ENCODE data around the gene HEXIM2. TPM values are rescaled to one million over a fixed set of nuclear protein-coding genes. Genes with fewer than 3 reads are reported as not detected.

Gene HEXIM2
- 12.6 to 18.6 TPM (median 18.0 TPM) in 5 replicates for total RNA-seq (2022; extraction: Qiagen RNA extraction; ENCODE audit: low read depth)

GRCh38 chr17:45161288-45162024 is at the start of gene HEXIM2:
HEXIM2 (plus strand) TSS chr17:45161875; CDS start chr17:45162794, 919 bp downstream.

GRCh38 chr17:45132320-45132571 is 29.4 kb upstream of the HEXIM2 start, which contains the start of gene PLCD3:
PLCD3 (minus strand) TSS chr17:45132515; CDS start chr17:45132410, 105 bp downstream.

GRCh38 chr17:45135192-45135977 is 26.3 kb upstream of the HEXIM2 start, which contains the start of gene ACBD4:
ACBD4 (plus strand) TSS chr17:45135687; CDS start chr17:45136145, 458 bp downstream.

GRCh38 chr17:45148183-45149036 is 13.3 kb upstream of the HEXIM2 start, which contains the start of gene HEXIM1:
HEXIM1 (plus strand) TSS chr17:45148475; CDS start chr17:45149191, 716 bp downstream.

Other genes with a start within 250 kb of the HEXIM2 start
- gene GFAP, start 246.4 kb upstream of the HEXIM2 start, total RNA-seq (2022; extraction: Qiagen RNA extraction; ENCODE audit: low read depth) = 0.44 to 2.4 TPM (median 0.71 TPM) in 5 replicates
- 33.4 to 46.7 TPM (median 45.4 TPM) in 5 replicates for gene KIF18B, start 214.1 kb upstream of the HEXIM2 start, total RNA-seq (2022; extraction: Qiagen RNA extraction; ENCODE audit: low read depth)
- gene C1QL1, start 193.6 kb upstream of the HEXIM2 start, total RNA-seq (2022; extraction: Qiagen RNA extraction; ENCODE audit: low read depth) = 17.6 to 30.5 TPM (median 24.6 TPM) in 5 replicates
- gene DCAKD, start 110.2 kb upstream of the HEXIM2 start, total RNA-seq (2022; extraction: Qiagen RNA extraction; ENCODE audit: low read depth) = 18.0 to 24.0 TPM (median 20.5 TPM) in 5 replicates
- 162 to 316 TPM (median 205 TPM) in 5 replicates for gene NMT1, start 100.6 kb upstream of the HEXIM2 start, total RNA-seq (2022; extraction: Qiagen RNA extraction; ENCODE audit: low read depth)
- 177 to 204 TPM (median 194 TPM) in 5 replicates for gene PLCD3, start 29.4 kb upstream of the HEXIM2 start, total RNA-seq (2022; extraction: Qiagen RNA extraction; ENCODE audit: low read depth)
- 5.0 to 8.9 TPM (median 7.8 TPM) in 5 replicates for gene ACBD4, start 26.2 kb upstream of the HEXIM2 start, total RNA-seq (2022; extraction: Qiagen RNA extraction; ENCODE audit: low read depth)
- gene HEXIM1, start 13.4 kb upstream of the HEXIM2 start, total RNA-seq (2022; extraction: Qiagen RNA extraction; ENCODE audit: low read depth) = 48.8 to 56.1 TPM (median 51.9 TPM) in 5 replicates
- gene FMNL1, start 60.0 kb downstream of the HEXIM2 start, total RNA-seq (2022; extraction: Qiagen RNA extraction; ENCODE audit: low read depth) = 31.1 to 48.3 TPM (median 44.1 TPM) in 5 replicates
- gene SPATA32, start 100.2 kb downstream of the HEXIM2 start, total RNA-seq (2022; extraction: Qiagen RNA extraction; ENCODE audit: low read depth) = 0.11 to 0.25 TPM (median 0.22 TPM) in 5 replicates
- 59.1 to 90.6 TPM (median 67.3 TPM) in 5 replicates for gene MAP3K14, start 155.1 kb downstream of the HEXIM2 start, total RNA-seq (2022; extraction: Qiagen RNA extraction; ENCODE audit: low read depth)

Measured in A549 treated with DMSO at 1 μM for 4 hours (cell line).